Lung (tissue), 12 donors: ENCODE data around the gene CHIA. TPM values are rescaled to one million over a fixed set of nuclear protein-coding genes. Genes with fewer than 3 reads are reported as not detected.

Experiments
- ATAC-seq: fragments of 200-7000 bp; cut with Tn5 transposase; one replicate; pipeline ENCODE4 v1.9.1; 2020; ENCODE audit warnings: moderate number of reproducible peaks; ENCODE audit not compliant: insufficient read depth, low FRiP score
- DNase-seq, 3 donors: peaks; one replicate each; pipeline ENCODE4 v3.0.0-alpha.2; 2013 to 2017
- H3K27ac ChIP-seq, 2 donors: one replicate each; pipeline ENCODE4 v1.5.1; 2013; ENCODE audit warnings: mild to moderate bottlenecking in 2 of 2, moderate library complexity in 2 of 2, control low read depth in 1 of 2, inconsistent platforms in 1 of 2, low read depth in 1 of 2, low read length in 1 of 2
- H3K27me3 ChIP-seq, 3 donors: one replicate each; pipeline ENCODE4 v1.5.1; 2013; ENCODE audit warnings: low read length in 2 of 3; ENCODE audit not compliant: control insufficient read depth in 3 of 3, insufficient read depth in 3 of 3
- H3K36me3 ChIP-seq, 4 donors: one replicate each; pipeline ENCODE4 v1.5.1; 2013; ENCODE audit warnings: low read length in 4 of 4, mild to moderate bottlenecking in 1 of 4, moderate library complexity in 1 of 4; ENCODE audit not compliant: control insufficient read depth in 4 of 4, insufficient read depth in 4 of 4
- H3K4me1 ChIP-seq, 5 donors: one replicate each; pipeline ENCODE4 v1.5.1; 2013; ENCODE audit warnings: low read length in 5 of 5, mild to moderate bottlenecking in 2 of 5, moderate library complexity in 1 of 5; ENCODE audit not compliant: control insufficient read depth in 5 of 5, insufficient read depth in 5 of 5
- H3K4me3 ChIP-seq: one replicate; pipeline ENCODE4 v1.5.1; 2013; ENCODE audit warnings: mild to moderate bottlenecking, control low read depth, moderate library complexity
- H3K9ac ChIP-seq, 2 donors: one replicate each; pipeline ENCODE4 v1.5.1; 2013; ENCODE audit warnings: low read length in 2 of 2, control low read depth in 1 of 2; ENCODE audit not compliant: insufficient read depth in 1 of 2
- H3K9me3 ChIP-seq, 4 donors: one replicate each; pipeline ENCODE4 v1.5.1; 2013; ENCODE audit warnings: low read length in 3 of 4, mild to moderate bottlenecking in 1 of 4, moderate library complexity in 1 of 4; ENCODE audit not compliant: control insufficient read depth in 4 of 4, insufficient read depth in 3 of 4
- WGBS, 2 donors: extraction: QIAGEN DNeasy Blood & Tissue Kit; methylation state at CpG; one replicate each; pipeline ENCODE4 v1.1.7; 2013; 5-methylcytosine and 5-hydroxymethylcytosine counted together
- polyA plus RNA-seq, 2 donors: library from polyadenylated mRNA; stranded (reverse); fragments of 200-250 nt; gene quantifications; one replicate each; pipeline ENCODE4 v1.2.1, GENCODE V29; 2013
- total RNA-seq, 2 donors: library from RNA; depleted of rRNA in 1 of 2; stranded (reverse); fragments of >200 nt in 1 of 2; gene quantifications; one replicate each; pipeline ENCODE4 v1.2.1, GENCODE V29; 2014 to 2021
- TF ChIP-seq, protein P1 (sequence below): IDR thresholded peaks from 2 replicates; pipeline ENCODE4 v1.5.1; 2012; ENCODE audit warnings: mild to moderate bottlenecking; ENCODE audit errors: control extremely low read depth, extremely low read depth
- donor health status: control.
- donor health status: control.
- donor health status: Bipolar disorder and iron deficiency.
- donor health status: healthy.
- donor health status: DM: yes; HTN: yes; CAD: no.

The CHIA gene
- total and polyA plus RNA-seq, 4 donors: 0.47 to 11.4 (median 2.4) TPM

DNA sequence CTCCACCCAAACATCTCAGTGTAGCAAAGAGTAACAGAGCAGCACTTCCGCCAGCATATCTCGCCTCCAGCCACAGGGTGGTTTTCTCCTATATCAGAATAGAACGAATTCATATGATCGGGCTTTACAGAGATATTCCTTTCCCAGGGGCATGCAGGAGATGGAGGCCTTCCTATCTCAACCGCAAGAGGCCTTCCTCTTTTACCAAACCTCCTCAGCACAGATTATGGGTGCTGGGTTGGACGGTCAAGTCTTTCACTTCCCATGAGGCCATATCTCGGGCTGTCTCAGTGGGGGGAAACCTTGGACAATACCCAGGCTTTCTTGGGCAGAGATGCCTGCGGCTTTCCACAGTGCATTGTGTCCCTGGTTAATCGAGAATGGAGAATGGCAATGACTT lies 71.1 kb downstream of the CHIA start:
- Histone ChIP-seq H3K4me1 (peaks cover 0 to 1% (median 0%) of the 10 kb centered on the region in 5 donors), H3K27ac (no peak overlapping the region), H3K27me3 (no peaks in the 10 kb centered on the region), H3K4me3 (no peak overlapping the region), H3K9me3 (no peaks in the 10 kb centered on the region), H3K9ac (no peak overlapping the region), H3K36me3 (no peaks in the 10 kb centered on the region)
- TF ChIP-seq, protein P1, sequence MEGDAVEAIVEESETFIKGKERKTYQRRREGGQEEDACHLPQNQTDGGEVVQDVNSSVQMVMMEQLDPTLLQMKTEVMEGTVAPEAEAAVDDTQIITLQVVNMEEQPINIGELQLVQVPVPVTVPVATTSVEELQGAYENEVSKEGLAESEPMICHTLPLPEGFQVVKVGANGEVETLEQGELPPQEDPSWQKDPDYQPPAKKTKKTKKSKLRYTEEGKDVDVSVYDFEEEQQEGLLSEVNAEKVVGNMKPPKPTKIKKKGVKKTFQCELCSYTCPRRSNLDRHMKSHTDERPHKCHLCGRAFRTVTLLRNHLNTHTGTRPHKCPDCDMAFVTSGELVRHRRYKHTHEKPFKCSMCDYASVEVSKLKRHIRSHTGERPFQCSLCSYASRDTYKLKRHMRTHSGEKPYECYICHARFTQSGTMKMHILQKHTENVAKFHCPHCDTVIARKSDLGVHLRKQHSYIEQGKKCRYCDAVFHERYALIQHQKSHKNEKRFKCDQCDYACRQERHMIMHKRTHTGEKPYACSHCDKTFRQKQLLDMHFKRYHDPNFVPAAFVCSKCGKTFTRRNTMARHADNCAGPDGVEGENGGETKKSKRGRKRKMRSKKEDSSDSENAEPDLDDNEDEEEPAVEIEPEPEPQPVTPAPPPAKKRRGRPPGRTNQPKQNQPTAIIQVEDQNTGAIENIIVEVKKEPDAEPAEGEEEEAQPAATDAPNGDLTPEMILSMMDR: no peak
- DNase-seq (no peak), ATAC-seq (no peak)
- 85 to 92% methylated on average over 9 of the region's 9 CpGs for WGBS, 2 donors

GRCh38 chr1:111364690-111365089 lies 74.0 kb downstream of the CHIA start:
- no peaks in the 10 kb centered on the region for H3K27me3 ChIP-seq
- H3K4me1 ChIP-seq: no peaks in the 10 kb centered on the region
- no peaks in the 10 kb centered on the region for H3K9me3 ChIP-seq
- TF ChIP-seq, protein P1: no peak
- no peak overlapping the region for H3K27ac ChIP-seq
- H3K36me3 ChIP-seq: no peaks in the 10 kb centered on the region
- DNase-seq (no peak), ATAC-seq (no peak)
- H3K9ac ChIP-seq: no peak overlapping the region
- 52% methylated on average over 4 of the region's 4 CpGs for WGBS, 2 donors
- no peak overlapping the region for H3K4me3 ChIP-seq

DNA sequence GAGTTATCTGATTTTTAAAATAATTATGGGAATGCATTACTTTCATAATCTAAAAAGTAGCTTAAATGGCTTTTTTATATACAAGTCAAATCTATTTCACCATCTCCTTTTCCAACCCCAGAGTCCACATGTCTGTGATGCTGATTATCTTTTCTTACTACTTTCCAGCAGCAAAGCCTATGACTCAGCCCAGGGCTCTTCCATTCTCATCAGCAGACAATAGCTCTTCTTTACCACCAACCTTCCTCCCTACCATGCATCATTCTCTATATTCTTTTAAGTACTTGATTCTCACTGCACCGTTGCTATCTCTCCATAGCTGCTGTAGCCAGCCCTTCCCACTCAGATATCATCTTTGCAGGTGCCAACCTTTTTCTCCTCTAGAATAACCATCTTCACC lies 75.6 kb downstream of the CHIA start:
- Histone ChIP-seq H3K27ac (no peak overlapping the region), H3K4me3 (no peak overlapping the region), H3K9ac (no peak overlapping the region), H3K27me3 (no peaks in the 10 kb centered on the region), H3K36me3 (no peaks in the 10 kb centered on the region), H3K4me1 (no peaks in the 10 kb centered on the region), H3K9me3 (peaks cover 0 to 2% (median 0%) of the 10 kb centered on the region in 4 donors)
- ATAC-seq (no peak), DNase-seq (no peak)
- TF ChIP-seq, protein P1: no peak
- 75 to 82% methylated on average over 1 of the region's 1 CpG for WGBS, 2 donors

GRCh38 chr1:111369177-111369576 lies 78.5 kb downstream of the CHIA start:
- DNase-seq (peak in 1 of 3 donors; percentile 14), ATAC-seq (no peak)
- TF ChIP-seq, protein P1: no peak

More at GRCh38 chr1:111369177-111369576, 78.5 kb downstream of the CHIA start:
- Histone ChIP-seq H3K27me3 (no peaks in the 10 kb centered on the region), H3K36me3 (no peaks in the 10 kb centered on the region), H3K9me3 (peaks cover 0 to 2% (median 0%) of the 10 kb centered on the region in 4 donors), H3K27ac (no peak overlapping the region), H3K9ac (no peak overlapping the region), H3K4me1 (no peaks in the 10 kb centered on the region), H3K4me3 (no peak overlapping the region)
- 73 to 80% methylated on average over 2 of the region's 2 CpGs for WGBS, 2 donors
